K562 (cell line): ENCODE data around the gene KRTAP2-4. TPM values are rescaled to one million over a fixed set of nuclear protein-coding genes. Genes with fewer than 3 reads are reported as not detected.

Experiments used
- ARID2 ChIP-seq: fragments of 450-650 bp; IDR thresholded peaks from 2 replicates; pipeline ENCODE4 v1.6.1; 2017; ENCODE audit warnings: antibody characterized with exemption, mild to moderate bottlenecking
- CREM ChIP-seq: IDR thresholded peaks from 2 replicates; pipeline ENCODE4 v1.6.1; 2014; ENCODE audit warnings: antibody characterized with exemption, low read depth
- HMBOX1 ChIP-seq: sonication (generic); IDR thresholded peaks from 2 replicates; pipeline ENCODE4 v1.6.1; 2016
- MYNN ChIP-seq, 2 experiments: sonication (generic); formaldehyde crosslinking in 1 of 2; IDR thresholded peaks; 2 replicates each; pipeline versions ENCODE4 v1.5.0 to v1.6.1; 2016 to 2020; ENCODE audit warnings: antibody characterized with exemption in 1 of 2, missing genetic modification reagents in 1 of 2
- NEUROD1 ChIP-seq: fragments of 150-350 bp; IDR thresholded peaks from 2 replicates; pipeline ENCODE4 v1.6.1; 2014; ENCODE audit warnings: borderline replicate concordance, low read length, low read depth; ENCODE audit not compliant: partially characterized antibody
- SMARCE1 ChIP-seq: fragments of 450-650 bp; IDR thresholded peaks from 2 replicates; pipeline ENCODE4 v1.7.1; 2016; ENCODE audit warnings: mild to moderate bottlenecking
- ZBTB11 ChIP-seq, 3 experiments: fragments of 200-800 bp in 1 of 3; fragments of 250-450 bp in 1 of 3; fragments of 450-650 bp in 1 of 3; sonication (Bioruptor Pico) in 1 of 3; sonication (Bioruptor generic) in 1 of 3; formaldehyde crosslinking in 1 of 3; IDR thresholded peaks; 2 replicates each; pipeline versions ENCODE4 v1.6.1 to v1.8.0; 2016 to 2022; ENCODE audit warnings: mild to moderate bottlenecking in 2 of 3, missing genetic modification characterization in 2 of 3, missing compliant biosample characterization in 1 of 3, moderate library complexity in 1 of 3
- ZFX ChIP-seq: sonication (generic); formaldehyde crosslinking; IDR thresholded peaks from 2 replicates; pipeline ENCODE4 v1.8.0; 2022; ENCODE audit warnings: mild to moderate bottlenecking, missing genetic modification reagents, moderate library complexity
- ZNF766 ChIP-seq: fragments of 200-800 bp; sonication (Bioruptor generic); conservative IDR thresholded peaks from 2 replicates; pipeline ENCODE4 v1.6.1; 2016; ENCODE audit warnings: missing genetic modification characterization, missing compliant biosample characterization
- ZNF79 ChIP-seq: fragments of 250-450 bp; sonication (Bioruptor Pico); IDR thresholded peaks from 2 replicates; pipeline ENCODE4 v1.4.0; 2020; ENCODE audit warnings: low read depth, mild to moderate bottlenecking, moderate library complexity
- polyA plus RNA-seq, 8 experiments: library from polyadenylated mRNA; depleted of rRNA in 4 of 8; stranded (reverse) in 5 of 8; unstranded in 3 of 8; fragments of >200 nt; fragmentation: Nextera tagmentation in 2 of 8; fragmentation: Illumina TruSeq in 1 of 8; extraction: Ambion mirVana in 2 of 8; extraction: Trizol in 1 of 8; gene quantifications; 2 replicates each; pipeline versions ENCODE4 v1.2.1 to v1.2.3, GENCODE V29; 2011 to 2014; ENCODE audit warnings: inconsistent platforms in 1 of 8, missing spikeins in 1 of 8
- total RNA-seq, 7 experiments: library from RNA; depleted of rRNA in 6 of 7; stranded (reverse); fragments of >200 nt in 6 of 7; fragmentation: Illumina TruSeq in 2 of 7; extraction: Trizol in 2 of 7; gene quantifications; 2 replicates each; pipeline versions ENCODE4 v1.2.1 to v1.2.3, GENCODE V29; 2011 to 2021; ENCODE audit warnings: low replicate concordance in 1 of 7

The KRTAP2-4 gene
- total and polyA plus RNA-seq, 9 of the 15 experiments (the other 6 are each of a cell fraction or from before 2014, with no cell fraction given) = not detected

- peak; percentile 77 for TF ChIP-seq HMBOX1
- TF ChIP-seq SMARCE1 = peak; percentile 86; the same call in 1 of the 2 replicates
- peak; percentile 35; the same call in 1 of the 2 replicates for TF ChIP-seq ZNF79 (CRISPR knock-in tag)
- peak; percentile 36; the same call in 1 of the 2 replicates for TF ChIP-seq CREM
- TF ChIP-seq MYNN (IDR thresholded peaks at IDR 0.05) = peak; percentile 45; the same call in 1 of the 2 replicates
- TF ChIP-seq MYNN (CRISPR knock-in tag; IDR thresholded peaks at IDR 0.05) = no peak
- peak; percentile 45 for TF ChIP-seq NEUROD1
- no peak for TF ChIP-seq ARID2
- TF ChIP-seq ZNF766 = peak; percentile 74; the same call in 1 of the 2 replicates
- TF ChIP-seq ZFX (CRISPR knock-in tag) = no peak
- TF ChIP-seq ZBTB11 (CRISPR knock-in tag; IDR thresholded peaks at IDR 0.05) = peak in 1 of 3 experiments; percentile 44; a peak in 1 of 6 replicates
Measured at GRCh38 chr17:41065829-41066624, at the start of gene KRTAP2-4 (continued).
